HepG2 (cell line): ENCODE measurements around the gene SLC9B2. TPM values are rescaled to one million over a fixed set of nuclear protein-coding genes. Genes with fewer than 3 reads are reported as not detected.

Experiments
- ATAC-seq: fragments of 200-7000 bp; cut with Tn5 transposase; 3 replicates; pipeline ENCODE4 v1.9.1; 2020; ENCODE audit warnings: mild to moderate bottlenecking, moderate library complexity
- BruUV-seq: library from RNA; stranded (reverse); fragments of 400-500 nt; replicated peaks from 2 replicates; lab custom pipeline; 2021; lab: Mats Ljungman, UMichigan
- CTCF ChIA-PET: fragments of 300-600 bp; formaldehyde crosslinking; extraction: SDS; loops from one replicate; lab custom pipeline; 2021; ENCODE audit warnings: low total read pairs, inconsistent platforms, low intra/inter-chr PET ratio; lab: Yijun Ruan, JAX
- POLR2A ChIA-PET: fragments of 350-600 bp; sonication (Branson Sonifier 250); formaldehyde crosslinking; loops from one replicate; lab custom pipeline; 2020; ENCODE audit warnings: antibody characterized with exemption, inconsistent platforms; lab: Yijun Ruan, JAX
- DNase-seq: peaks from one replicate; pipeline ENCODE4 v3.0.0-alpha.2; 2015; ENCODE audit warnings: low spot score
- FAIRE-seq: peaks from 3 replicates; lab custom pipeline; 2011; peaks lifted over from hg19 to GRCh38; lab: Jason Lieb, UNC
- H2AFZ ChIP-seq: one replicate; pipeline ENCODE4 v1.6.1; 2011; ENCODE audit warnings: low read length, inconsistent platforms
- H3K27ac ChIP-seq: fragments of 300-600 bp; 3 replicates; pipeline ENCODE4 v1.8.0; 2011; ENCODE audit warnings: mixed run types, mild to moderate bottlenecking, mixed read lengths, low read length, inconsistent platforms; ENCODE audit not compliant: insufficient read depth; ENCODE audit errors: extremely low read length
- H3K27me3 ChIP-seq, 2 experiments: fragments of 200-600 bp in 1 of 2; 2 replicates in 1 of 2; 3 replicates in 1 of 2; pipeline versions ENCODE4 v1.6.0 to v1.8.0; 2011; ENCODE audit warnings: low read length in 2 of 2, mild to moderate bottlenecking in 2 of 2, moderate library complexity in 2 of 2, inconsistent platforms in 1 of 2; ENCODE audit not compliant: insufficient read depth in 2 of 2, control insufficient read depth in 1 of 2
- H3K36me3 ChIP-seq, 2 experiments: fragments of 200-600 bp in 1 of 2; replicated peaks in 1 of 2; 2 replicates in 1 of 2; 3 replicates in 1 of 2; pipeline versions ENCODE4 v1.5.1 to v1.8.0; 2011; ENCODE audit warnings: low read length in 2 of 2, inconsistent platforms in 1 of 2; ENCODE audit not compliant: insufficient read depth in 2 of 2, control insufficient read depth in 1 of 2
- H3K4me1 ChIP-seq: 2 replicates; pipeline ENCODE4 v1.5.1; 2012; ENCODE audit warnings: low read length, inconsistent platforms; ENCODE audit not compliant: insufficient read depth
- H3K4me2 ChIP-seq: 2 replicates; pipeline ENCODE4 v1.6.0; 2011; ENCODE audit warnings: low read depth, low read length, inconsistent platforms
- H3K4me3 ChIP-seq, 3 experiments: fragments of 200-600 bp in 1 of 3; sonication (generic), shearing (Covaris generic) in 1 of 3; replicated peaks in 1 of 3; 2 replicates each; pipeline ENCODE4 v1.5.1; 2011 to 2016; ENCODE audit warnings: low read length in 3 of 3, inconsistent platforms in 2 of 3, low read depth in 2 of 3, mild to moderate bottlenecking in 2 of 3, control low read depth in 1 of 3, mixed read lengths in 1 of 3; ENCODE audit not compliant: insufficient read depth in 1 of 3
- H3K79me2 ChIP-seq: one replicate; pipeline ENCODE4 v1.6.1; 2011; ENCODE audit warnings: low read length, inconsistent platforms; ENCODE audit not compliant: insufficient read depth
- H3K9ac ChIP-seq: 2 replicates; pipeline ENCODE4 v1.6.0; 2011; ENCODE audit warnings: mild to moderate bottlenecking, low read depth, low read length, inconsistent platforms; ENCODE audit not compliant: insufficient read depth
- H3K9me3 ChIP-seq: 2 replicates; pipeline ENCODE4 v1.5.1; 2012; ENCODE audit warnings: mild to moderate bottlenecking, low read length
- H4K20me1 ChIP-seq: 2 replicates; pipeline ENCODE4 v1.6.0; 2011; ENCODE audit warnings: inconsistent platforms, mild to moderate bottlenecking, low read length, moderate library complexity; ENCODE audit not compliant: insufficient read depth
- ASH2L ChIP-seq: fragments of 300-600, 200-600 bp; sonication (generic); IDR thresholded peaks from 2 replicates; pipeline ENCODE4 v1.7.0; 2017; ENCODE audit warnings: low read depth, mild to moderate bottlenecking, moderate library complexity, mixed read lengths, low read length; ENCODE audit not compliant: insufficient read length
- DBP ChIP-seq: sonication (generic); formaldehyde crosslinking; IDR thresholded peaks from 2 replicates; pipeline ENCODE4 v1.4.0; 2020; ENCODE audit warnings: missing genetic modification reagents; ENCODE audit errors: not compliant biosample characterization
- RAD21 ChIP-seq: fragments of 450-650 bp; formaldehyde crosslinking; IDR thresholded peaks from 2 replicates; pipeline ENCODE4 v1.5.0; 2020; ENCODE audit warnings: mild to moderate bottlenecking
- STAT5B ChIP-seq: sonication (generic); formaldehyde crosslinking; IDR thresholded peaks from 2 replicates; pipeline ENCODE4 v1.4.0; 2020; ENCODE audit warnings: missing genetic modification reagents
- WGBS: methylation state at CpG from one replicate; pipeline ENCODE4 v1.1.6; 2017; ENCODE audit warnings: low lambda C conversion rate; 5-methylcytosine and 5-hydroxymethylcytosine counted together
- in situ Hi-C: cut with HindIII; loops from 2 replicates; pipeline ENCODE4 v1.10.0; 2017; ENCODE audit warnings: low pct_unique_long_range_greater_than_20kb; ENCODE audit not compliant: extremely low pct_ligation_motif_present
- intact Hi-C: fragments of 100-400 bp; cut with micrococcal nuclease; formaldehyde crosslinking; loops from one replicate; pipeline ENCODE4 v1.10.0; 2022; ENCODE audit not compliant: unreplicated experiment
- polyA plus RNA-seq, 8 experiments: library from polyadenylated mRNA; depleted of rRNA in 3 of 8; stranded (reverse) in 7 of 8; unstranded in 1 of 8; fragments of >200 nt; fragmentation: Illumina TruSeq in 4 of 8; extraction: Trizol in 4 of 8; gene quantifications; 2 replicates each; pipeline versions ENCODE4 v1.2.1 to v1.2.3, GENCODE V29; 2011 to 2016; ENCODE audit warnings: low read depth in 4 of 8, missing spikeins in 1 of 8, mixed read lengths in 1 of 8; ENCODE audit not compliant: insufficient read depth in 1 of 8
- total RNA-seq, 5 experiments: library from RNA; depleted of rRNA; stranded (reverse); fragments of >200 nt; fragmentation: Illumina TruSeq; extraction: Trizol; gene quantifications; 2 replicates each; pipeline ENCODE4 v1.2.3, GENCODE V29; 2016; ENCODE audit warnings: low read depth in 1 of 5

Gene SLC9B2
- total and polyA plus RNA-seq, 2 of the 13 experiments (the other 11 are each of a cell fraction or from before 2014, with no cell fraction given), result 23.5 to 38.5 TPM

DNA sequence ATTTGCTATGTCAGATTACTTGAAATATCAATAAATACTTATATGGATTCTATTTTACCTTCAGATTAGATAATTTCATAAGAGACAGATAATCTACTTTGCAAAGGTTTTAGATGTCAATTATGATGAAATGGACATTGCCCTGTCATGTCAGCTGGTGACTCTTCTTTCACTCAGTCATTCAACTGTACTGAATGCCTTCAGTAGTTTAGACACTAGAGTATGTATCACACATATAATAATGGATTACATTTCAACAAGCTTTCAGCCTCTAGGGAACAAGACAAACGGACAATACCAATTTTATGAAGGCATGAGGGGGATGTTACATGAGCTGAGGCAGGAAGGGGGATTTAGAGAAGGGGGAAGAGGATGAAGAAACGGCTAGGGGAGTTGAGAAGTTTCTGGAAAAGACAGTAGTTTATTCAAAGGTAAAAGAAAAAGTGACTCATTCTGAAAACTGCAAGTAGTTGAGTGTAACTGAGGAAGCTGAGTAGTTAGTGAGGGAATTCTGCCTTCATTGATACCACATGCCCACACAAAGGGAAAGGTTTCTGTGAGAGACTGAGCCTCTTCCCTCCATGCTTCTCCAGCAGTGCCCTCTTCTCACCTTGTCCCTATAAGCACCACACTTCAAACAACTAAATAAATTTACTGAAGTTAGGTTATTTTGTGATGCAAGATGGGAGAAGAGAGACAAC is 25.7 kb downstream of the SLC9B2 start:
- Histone ChIP-seq H3K4me1 (no peaks in the 10 kb centered on the region), H3K4me2 (no peak overlapping the region), H3K79me2 (no peaks in the 10 kb centered on the region), H3K9ac (no peak overlapping the region), H3K27me3 (no peaks in the 10 kb centered on the region), H3K27ac (no peak overlapping the region), H2AFZ (no peak overlapping the region), H4K20me1 (no peaks in the 10 kb centered on the region), H3K9me3 (no peaks in the 10 kb centered on the region), H3K36me3 (peaks cover 5 to 36% of the 10 kb centered on the region in 2 experiments), H3K4me3 (no peak overlapping the region)
- intact Hi-C loops (no loop called here), in situ Hi-C loops (no loop called here)
- ChIA-PET POLR2A (no interaction called here), CTCF (no interaction called here)
- DNase-seq, result no peak
- no peak for FAIRE-seq
- WGBS, result 80% methylated on average over 2 of the region's 2 CpGs
- no peak for TF ChIP-seq ASH2L
- TF ChIP-seq RAD21 (CRISPR knock-in tag), result no peak
- no peak for TF ChIP-seq STAT5B (CRISPR knock-in tag)
- TF ChIP-seq DBP (CRISPR knock-in tag), result no peak
- ATAC-seq, result no peak
- no TSS peak for BruUV-seq
